ENCODE measurements around the gene PLCD3.
A peak's percentile ranks its signal among the peaks of the same experiment; 100 is the strongest.

Gene PLCD3

DNA sequence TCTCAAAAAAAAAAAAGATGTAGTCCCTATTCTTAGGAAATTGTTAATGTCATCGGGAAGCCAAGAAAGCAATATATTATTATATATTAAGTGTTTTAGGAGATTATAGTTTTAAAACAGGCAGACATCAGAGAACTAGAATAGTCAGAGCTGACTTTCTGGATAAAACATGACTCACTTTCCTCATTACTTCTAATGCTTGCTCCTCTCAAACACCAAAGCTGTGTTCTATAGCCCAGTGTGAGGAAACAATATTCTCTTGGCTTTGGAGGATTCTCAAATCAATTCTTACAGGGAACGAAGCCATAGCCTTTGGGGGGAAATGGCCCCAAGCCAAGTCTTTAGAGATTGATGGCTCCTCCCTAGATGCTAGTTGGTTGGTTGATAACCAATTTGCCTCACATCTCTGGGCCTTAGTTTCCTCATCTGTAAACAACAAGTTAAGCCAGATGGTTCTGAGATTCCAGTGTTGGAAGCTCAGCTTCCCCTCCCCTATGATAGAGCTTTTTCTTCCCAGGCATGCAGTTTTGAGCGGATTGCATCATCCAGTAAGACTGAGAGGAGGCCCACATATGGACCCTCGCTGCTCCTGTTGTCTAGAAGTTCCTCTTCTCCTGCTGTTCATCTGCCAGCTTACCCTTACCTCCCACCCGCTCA lies 58.8 kb downstream of the PLCD3 start:
- DNase-seq (ENCODE audit: low read depth in 2 of 2): no peak

DNA sequence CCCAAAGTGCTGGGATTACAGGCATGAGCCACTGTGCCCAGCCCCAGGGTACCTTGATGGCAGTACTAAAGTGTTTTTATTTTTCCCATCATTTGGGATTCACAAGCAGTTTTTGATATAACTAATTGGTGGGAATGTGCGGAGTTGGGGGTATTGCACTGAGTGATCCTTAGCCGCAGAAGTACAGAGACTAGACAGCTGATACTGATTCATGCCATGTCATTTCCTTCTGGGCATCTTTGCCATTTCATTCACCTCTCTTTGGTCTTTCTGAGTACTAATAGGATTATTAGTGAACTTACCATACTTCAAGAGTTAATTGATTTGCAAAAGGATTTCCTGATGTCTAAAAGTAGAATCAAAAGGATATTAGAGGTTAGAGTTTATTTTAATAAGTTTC lies 61.5 kb downstream of the PLCD3 start:
- no peak for DNase-seq (ENCODE audit: low read depth in 2 of 2)

DNA sequence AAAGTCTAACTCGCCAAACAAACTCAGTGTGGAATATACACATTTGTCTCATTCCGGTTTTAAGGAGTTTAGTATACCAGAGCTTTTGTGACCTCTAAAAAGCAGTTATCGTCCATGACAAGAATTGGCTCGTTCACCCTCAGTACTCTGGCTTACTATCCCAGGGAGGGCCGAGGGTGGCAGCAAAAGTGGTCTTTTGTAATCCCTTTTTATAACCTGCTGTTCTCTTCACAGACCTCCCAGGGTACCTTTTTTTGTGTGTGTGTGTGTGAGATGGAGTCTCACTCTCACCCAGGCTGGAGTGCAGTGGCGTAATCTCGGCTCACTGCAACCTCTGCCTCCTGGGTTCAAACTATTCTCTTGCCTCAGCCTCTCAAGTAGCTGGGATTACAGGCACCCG lies 62.3 kb downstream of the PLCD3 start:
- DNase-seq (ENCODE audit: low read depth in 2 of 2): no peak

GRCh38 chr17:45067637-45068036 lies 64.7 kb downstream of the PLCD3 start:
- DNase-seq (ENCODE audit: low read depth in 2 of 2): no peak

- DNase-seq (ENCODE audit: low read depth in 2 of 2): no peak
Measured at GRCh38 chr17:45063198-45063597, 69.1 kb downstream of the PLCD3 start.

GRCh38 chr17:45061606-45062205 lies 70.6 kb downstream of the PLCD3 start:
- DNase-seq (ENCODE audit: low read depth in 2 of 2): no peak

DNA sequence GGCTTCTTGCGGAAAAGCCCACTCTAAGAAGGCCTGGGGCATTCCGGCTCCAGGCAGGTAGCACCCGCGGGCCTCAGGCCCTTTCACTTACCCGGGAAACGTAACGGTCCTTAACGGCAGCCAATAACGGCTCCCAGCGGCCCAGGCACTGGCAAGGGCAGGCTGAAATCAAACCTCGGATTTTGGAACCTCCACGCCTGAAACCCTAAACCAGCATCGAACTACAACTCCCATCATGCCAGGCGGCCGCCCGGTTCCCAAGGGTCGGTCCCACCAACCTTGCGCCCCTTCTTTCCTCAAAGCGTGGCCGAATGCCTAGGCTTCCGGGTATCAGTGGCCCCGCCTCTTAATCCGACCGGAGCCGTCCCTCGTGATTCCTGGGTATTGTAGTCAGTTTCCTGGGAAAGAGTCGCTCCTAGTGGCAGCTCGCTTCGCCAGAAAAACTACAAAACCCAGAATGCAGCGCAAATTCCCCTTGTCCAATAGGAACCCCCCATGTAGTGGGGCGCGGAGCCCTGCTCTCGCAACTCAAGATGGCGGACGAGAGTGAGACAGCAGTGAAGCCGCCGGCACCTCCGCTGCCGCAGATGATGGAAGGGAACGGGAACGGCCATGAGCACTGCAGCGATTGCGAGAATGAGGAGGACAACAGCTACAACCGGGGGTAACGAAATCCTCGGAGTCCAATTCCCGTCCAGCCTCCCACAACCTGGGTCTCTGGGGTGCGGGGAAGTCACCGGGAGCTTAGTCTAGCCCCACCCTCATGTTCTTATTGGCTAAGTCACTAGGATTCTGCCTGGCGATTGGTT lies 71.3 kb downstream of the PLCD3 start, which contains the start of gene NMT1:
Gene NMT1 (plus strand): TSS at position 521 of the 809 bp plus-strand sequence. CDS start 13 bp downstream, at position 534.
- peak; percentile 89 to 97 for DNase-seq (ENCODE audit: low read depth in 2 of 2)

DNA sequence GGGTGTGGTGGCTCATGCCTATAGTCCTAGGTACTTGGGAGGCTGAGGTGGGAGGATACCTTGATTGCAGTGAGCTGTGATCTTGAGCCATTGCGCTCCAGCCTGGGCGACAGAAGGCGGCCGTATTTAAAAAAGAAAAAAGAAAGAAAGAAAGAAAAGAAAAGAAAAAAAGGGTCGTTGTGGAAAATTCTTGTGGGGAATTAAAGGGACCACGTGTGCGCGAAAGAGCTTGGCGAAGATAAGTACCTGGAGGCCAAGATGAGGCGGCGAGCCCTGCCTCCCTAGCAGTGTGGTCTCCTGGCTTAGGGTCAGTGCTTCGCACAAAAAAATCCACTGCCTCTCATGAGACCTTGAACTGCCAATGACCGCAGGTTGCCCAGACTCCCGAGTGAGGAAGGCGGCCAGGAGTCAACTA lies 71.9 kb downstream of the PLCD3 start:
- no peak for DNase-seq (ENCODE audit: low read depth in 2 of 2)

All from stimulated activated CD8-positive, alpha-beta memory T cell treated with anti-CD3 and anti-CD28 coated beads, Interleukin-15, amount 100 ng/mL, for 4 hours (primary cell).